ENCODE results near the gene TMEM175. TPM values are rescaled to one million over a fixed set of nuclear protein-coding genes. Genes with fewer than 3 reads are reported as not detected.
"Not testable (repeated sequence)": the region's sequence is repeated elsewhere in the genome, so short reads cannot be mapped to it uniquely, and the experiment has no call there.

TMEM175 gene
- polyA plus RNA-seq, 1 donor (not counting 4 experiments of a cell fraction or from before 2014, with no cell fraction given): 23.2 TPM

DNA sequence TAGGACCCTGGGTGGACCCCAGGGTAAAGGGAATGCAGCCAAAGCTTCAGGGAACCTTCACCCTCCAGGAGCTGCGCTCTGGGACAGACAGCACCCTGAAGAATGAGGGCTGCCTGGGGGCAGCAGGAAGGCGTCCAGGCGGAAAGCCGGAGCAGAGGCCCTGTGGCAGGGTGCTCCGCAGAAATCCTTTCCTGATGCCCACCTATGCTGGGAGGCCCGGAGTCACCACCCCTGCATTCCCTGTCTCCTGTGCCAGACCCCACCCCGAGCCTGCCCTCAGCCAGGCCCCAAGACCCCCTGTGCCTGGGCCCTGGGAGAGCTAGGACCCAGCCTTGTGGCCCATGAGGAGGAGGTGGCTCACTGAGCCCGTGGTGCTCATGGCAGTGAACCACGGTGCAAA lies 42.4 kb downstream of the TMEM175 start:
- peaks cover 3% of the 10 kb centered on the region for H4K20me1 ChIP-seq (ENCODE audit: control insufficient read depth, extremely low read depth, insufficient read depth, low read length)
- H3K27ac ChIP-seq (ENCODE audit: control insufficient read depth, insufficient read depth, low read length): no peak overlapping the region
- H3K4me3 ChIP-seq (ENCODE audit: control insufficient read depth in 2 of 3, extremely low read depth in 1 of 3, insufficient read depth in 2 of 3, low read depth in 1 of 3, low read length in 3 of 3): no peak overlapping the region
- peaks cover 5% of the 10 kb centered on the region for H3K27me3 ChIP-seq (ENCODE audit: control insufficient read depth, extremely low read depth, insufficient read depth, low read length)
- no peak overlapping the region for H2AFZ ChIP-seq (ENCODE audit: control insufficient read depth, low read length)
- no peak for TF ChIP-seq EZH2 (IDR thresholded peaks at IDR 0.05; ENCODE audit: low read length)
- TF ChIP-seq, protein P1, sequence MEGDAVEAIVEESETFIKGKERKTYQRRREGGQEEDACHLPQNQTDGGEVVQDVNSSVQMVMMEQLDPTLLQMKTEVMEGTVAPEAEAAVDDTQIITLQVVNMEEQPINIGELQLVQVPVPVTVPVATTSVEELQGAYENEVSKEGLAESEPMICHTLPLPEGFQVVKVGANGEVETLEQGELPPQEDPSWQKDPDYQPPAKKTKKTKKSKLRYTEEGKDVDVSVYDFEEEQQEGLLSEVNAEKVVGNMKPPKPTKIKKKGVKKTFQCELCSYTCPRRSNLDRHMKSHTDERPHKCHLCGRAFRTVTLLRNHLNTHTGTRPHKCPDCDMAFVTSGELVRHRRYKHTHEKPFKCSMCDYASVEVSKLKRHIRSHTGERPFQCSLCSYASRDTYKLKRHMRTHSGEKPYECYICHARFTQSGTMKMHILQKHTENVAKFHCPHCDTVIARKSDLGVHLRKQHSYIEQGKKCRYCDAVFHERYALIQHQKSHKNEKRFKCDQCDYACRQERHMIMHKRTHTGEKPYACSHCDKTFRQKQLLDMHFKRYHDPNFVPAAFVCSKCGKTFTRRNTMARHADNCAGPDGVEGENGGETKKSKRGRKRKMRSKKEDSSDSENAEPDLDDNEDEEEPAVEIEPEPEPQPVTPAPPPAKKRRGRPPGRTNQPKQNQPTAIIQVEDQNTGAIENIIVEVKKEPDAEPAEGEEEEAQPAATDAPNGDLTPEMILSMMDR (optimal IDR thresholded peaks at IDR 0.05 in 1 of 3, IDR thresholded peaks at IDR 0.05 in 1 of 3, conservative IDR thresholded peaks at IDR 0.05 in 1 of 3; ENCODE audit: extremely low read depth in 1 of 3, insufficient read depth in 2 of 3, low read length in 3 of 3): no peak
- H3K9me1 ChIP-seq (ENCODE audit: control insufficient read depth, extremely low read depth, insufficient read depth, low read length): no peaks in the 10 kb centered on the region
- H3K9me3 ChIP-seq (ENCODE audit: control insufficient read depth, low read depth, low read length): no peaks in the 10 kb centered on the region
- DNase-seq (ENCODE audit: low read depth, low spot score): no peak
- no peaks in the 10 kb centered on the region for H3K36me3 ChIP-seq (ENCODE audit: control insufficient read depth in 2 of 2, extremely low read depth in 1 of 2, insufficient read depth in 2 of 2, low read length in 2 of 2)
- dilution Hi-C loops (cut with MboI; ENCODE audit: extremely low pct_ligation_motif_present, low sequenced_read_pairs): no loop called here
- no peak overlapping the region for H3K9ac ChIP-seq (ENCODE audit: control insufficient read depth, extremely low read depth, insufficient read depth, low read length)
- H3K4me1 ChIP-seq (ENCODE audit: control insufficient read depth, extremely low read depth, insufficient read depth, low read length): peaks cover 19% of the 10 kb centered on the region
- no peak overlapping the region for H3K4me2 ChIP-seq (ENCODE audit: control insufficient read depth, extremely low read depth, insufficient read depth, low read depth, low read length)
- no peaks in the 10 kb centered on the region for H3K79me2 ChIP-seq (ENCODE audit: control insufficient read depth, insufficient read depth, low read length)
- FAIRE-seq: no peak

DNA sequence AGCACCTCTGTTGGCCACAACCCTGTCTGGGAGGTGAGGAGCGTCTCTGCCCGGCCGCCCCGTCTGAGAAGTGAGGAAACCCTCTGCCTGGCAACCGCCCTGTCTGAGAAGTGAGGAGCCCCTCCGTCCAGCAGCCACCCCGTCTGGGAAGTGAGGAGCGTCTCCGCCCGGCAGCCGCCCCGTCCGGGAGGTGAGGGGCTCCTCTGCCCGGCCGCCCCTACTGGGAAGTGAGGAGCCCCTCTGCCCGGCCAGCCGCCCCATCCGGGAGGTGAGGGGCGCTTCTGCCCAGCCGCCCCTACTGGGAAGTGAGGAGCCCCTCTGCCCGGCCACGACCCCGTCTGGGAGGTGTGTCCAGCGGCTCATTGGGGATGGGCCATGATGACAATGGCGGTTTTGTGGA lies 43.8 kb downstream of the TMEM175 start:
- H3K27ac ChIP-seq (ENCODE audit: control insufficient read depth, insufficient read depth, low read length); H3K79me2 ChIP-seq (ENCODE audit: control insufficient read depth, insufficient read depth, low read length); H2AFZ ChIP-seq (ENCODE audit: control insufficient read depth, low read length); H3K36me3 ChIP-seq (ENCODE audit: control insufficient read depth in 2 of 2, extremely low read depth in 1 of 2, insufficient read depth in 2 of 2, low read length in 2 of 2); H3K9me3 ChIP-seq (ENCODE audit: control insufficient read depth, low read depth, low read length); H3K4me3 ChIP-seq (ENCODE audit: control insufficient read depth in 2 of 3, extremely low read depth in 1 of 3, insufficient read depth in 2 of 3, low read depth in 1 of 3, low read length in 3 of 3); H3K4me2 ChIP-seq (ENCODE audit: control insufficient read depth, extremely low read depth, insufficient read depth, low read depth, low read length); H4K20me1 ChIP-seq (ENCODE audit: control insufficient read depth, extremely low read depth, insufficient read depth, low read length); H3K9me1 ChIP-seq (ENCODE audit: control insufficient read depth, extremely low read depth, insufficient read depth, low read length); H3K27me3 ChIP-seq (ENCODE audit: control insufficient read depth, extremely low read depth, insufficient read depth, low read length); DNase-seq (ENCODE audit: low read depth, low spot score); dilution Hi-C loops (cut with MboI; ENCODE audit: extremely low pct_ligation_motif_present, low sequenced_read_pairs); FAIRE-seq; H3K9ac ChIP-seq (ENCODE audit: control insufficient read depth, extremely low read depth, insufficient read depth, low read length): not testable (repeated sequence)
- H3K4me1 ChIP-seq (ENCODE audit: control insufficient read depth, extremely low read depth, insufficient read depth, low read length): peaks cover 14% of the 10 kb centered on the region

DNA sequence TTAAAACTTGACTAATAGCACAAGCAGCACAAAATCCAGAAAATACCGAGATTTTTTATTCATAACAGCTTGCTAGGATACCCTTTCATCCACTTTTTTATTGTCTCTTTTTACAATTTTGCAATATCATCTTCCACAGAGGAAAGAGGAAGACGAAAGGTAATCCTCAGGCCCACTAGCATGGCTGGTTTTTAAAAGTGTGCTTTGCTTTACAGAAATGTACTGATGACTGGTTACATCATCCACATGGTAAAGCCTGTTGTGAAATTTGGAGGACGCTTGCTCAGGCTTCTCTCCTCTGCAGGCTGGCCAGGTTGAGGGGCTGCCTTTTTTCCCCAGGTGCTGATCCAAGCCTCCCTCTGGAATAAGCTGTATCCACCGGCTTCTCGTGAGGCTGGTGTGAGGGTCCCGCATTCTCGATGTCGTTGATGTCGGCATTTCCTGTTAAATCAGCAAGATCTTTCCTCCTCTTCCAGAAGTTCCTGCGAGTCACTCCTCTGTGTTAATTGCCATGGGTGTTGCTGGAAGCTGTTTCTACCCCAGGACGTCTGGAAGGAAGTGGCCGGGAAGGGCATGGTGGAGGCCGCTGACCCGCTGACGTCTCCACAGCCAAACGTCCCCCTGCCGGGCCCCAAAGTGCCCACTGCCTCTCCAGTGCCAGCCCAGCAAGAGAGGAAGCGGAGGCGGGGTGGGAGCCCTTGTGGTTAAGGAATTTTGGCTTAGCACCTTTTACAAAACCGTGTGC lies 46.9 kb downstream of the TMEM175 start:
- dilution Hi-C loops (cut with MboI; ENCODE audit: extremely low pct_ligation_motif_present, low sequenced_read_pairs): no loop called here
- DNase-seq (ENCODE audit: low read depth, low spot score): no peak
- Histone ChIP-seq H3K9me3 (ENCODE audit: control insufficient read depth, low read depth, low read length) (no peaks in the 10 kb centered on the region), H3K27ac (ENCODE audit: control insufficient read depth, insufficient read depth, low read length) (no peak overlapping the region), H3K4me2 (ENCODE audit: control insufficient read depth, extremely low read depth, insufficient read depth, low read depth, low read length) (no peak overlapping the region), H2AFZ (ENCODE audit: control insufficient read depth, low read length) (no peak overlapping the region), H3K9ac (ENCODE audit: control insufficient read depth, extremely low read depth, insufficient read depth, low read length) (no peak overlapping the region), H3K4me3 (ENCODE audit: control insufficient read depth in 2 of 3, extremely low read depth in 1 of 3, insufficient read depth in 2 of 3, low read depth in 1 of 3, low read length in 3 of 3) (no peak overlapping the region), H3K27me3 (ENCODE audit: control insufficient read depth, extremely low read depth, insufficient read depth, low read length) (peaks cover 4% of the 10 kb centered on the region), H3K4me1 (ENCODE audit: control insufficient read depth, extremely low read depth, insufficient read depth, low read length) (no peaks in the 10 kb centered on the region), H3K9me1 (ENCODE audit: control insufficient read depth, extremely low read depth, insufficient read depth, low read length) (no peaks in the 10 kb centered on the region), H3K36me3 (ENCODE audit: control insufficient read depth in 2 of 2, extremely low read depth in 1 of 2, insufficient read depth in 2 of 2, low read length in 2 of 2) (no peaks in the 10 kb centered on the region), H3K79me2 (ENCODE audit: control insufficient read depth, insufficient read depth, low read length) (no peaks in the 10 kb centered on the region), H4K20me1 (ENCODE audit: control insufficient read depth, extremely low read depth, insufficient read depth, low read length) (no peaks in the 10 kb centered on the region)
- TF ChIP-seq, protein P1 (optimal IDR thresholded peaks at IDR 0.05 in 1 of 3, IDR thresholded peaks at IDR 0.05 in 1 of 3, conservative IDR thresholded peaks at IDR 0.05 in 1 of 3; ENCODE audit: extremely low read depth in 1 of 3, insufficient read depth in 2 of 3, low read length in 3 of 3): no peak
- TF ChIP-seq EZH2 (IDR thresholded peaks at IDR 0.05; ENCODE audit: low read length): no peak
- no peak for FAIRE-seq
